HepG2 (cell line): ENCODE results near the gene SERPINF2. TPM values are rescaled to one million over a fixed set of nuclear protein-coding genes. Genes with fewer than 3 reads are reported as not detected.

Experiments
- AGO2 ChIP-seq: fragments of 200-400 bp; formaldehyde crosslinking; optimal IDR thresholded peaks from 2 replicates; pipeline ENCODE3; 2017; ENCODE audit warnings: mild to moderate bottlenecking, low read depth, low read length, moderate library complexity
- BCL6 ChIP-seq: IDR thresholded peaks from 2 replicates; pipeline ENCODE4 v1.6.1; 2016; ENCODE audit warnings: missing genetic modification reagents, missing compliant biosample characterization
- BORCS8-MEF2B ChIP-seq: sonication (generic); formaldehyde crosslinking; IDR thresholded peaks from 2 replicates; pipeline ENCODE4 v1.8.0; 2022; ENCODE audit warnings: mild to moderate bottlenecking, missing genetic modification reagents
- GABPB1 ChIP-seq: IDR thresholded peaks from 2 replicates; pipeline ENCODE4 v1.6.1; 2016; ENCODE audit warnings: mild to moderate bottlenecking, missing genetic modification reagents, moderate library complexity, missing compliant biosample characterization
- HIVEP1 ChIP-seq: sonication (generic); formaldehyde crosslinking; IDR thresholded peaks from 2 replicates; pipeline ENCODE4 v1.4.0; 2020; ENCODE audit warnings: mild to moderate bottlenecking, missing genetic modification reagents
- NCOA5 ChIP-seq: sonication (generic); formaldehyde crosslinking; IDR thresholded peaks from 2 replicates; pipeline ENCODE4 v1.4.0; 2020; ENCODE audit warnings: missing genetic modification reagents
- PHF8 ChIP-seq: sonication (generic); formaldehyde crosslinking; IDR thresholded peaks from 2 replicates; pipeline ENCODE4 v1.5.0; 2020; ENCODE audit warnings: missing genetic modification reagents
- RAD51 ChIP-seq: fragments of 450-650 bp; IDR thresholded peaks from 2 replicates; pipeline ENCODE4 v1.6.1; 2016; ENCODE audit warnings: borderline replicate concordance
- SIN3A ChIP-seq: IDR thresholded peaks from 2 replicates; pipeline ENCODE4 v1.6.1; 2011; ENCODE audit warnings: low read depth, mild to moderate bottlenecking, control low read depth, low read length, borderline replicate concordance
- SPEN ChIP-seq: sonication (generic); formaldehyde crosslinking; IDR thresholded peaks from 2 replicates; pipeline ENCODE4 v1.5.1; 2020; ENCODE audit warnings: low read depth, mild to moderate bottlenecking, missing genetic modification reagents
- WIZ ChIP-seq: sonication (generic); formaldehyde crosslinking; IDR thresholded peaks from 2 replicates; pipeline ENCODE4 v1.5.1; 2020; ENCODE audit warnings: mild to moderate bottlenecking, missing genetic modification reagents
- ZNF124 ChIP-seq: sonication (generic); formaldehyde crosslinking; IDR thresholded peaks from 2 replicates; pipeline ENCODE4 v1.4.0; 2020; ENCODE audit warnings: missing genetic modification reagents
- ZNF296 ChIP-seq: sonication (generic); formaldehyde crosslinking; conservative IDR thresholded peaks from 2 replicates; pipeline ENCODE4 v1.5.0; 2020; ENCODE audit warnings: mild to moderate bottlenecking, missing genetic modification reagents
- ZNF33B ChIP-seq: sonication (generic); formaldehyde crosslinking; IDR thresholded peaks from 2 replicates; pipeline ENCODE4 v1.5.1; 2020; ENCODE audit warnings: mild to moderate bottlenecking, missing genetic modification reagents
- ZNF589 ChIP-seq: sonication (generic); formaldehyde crosslinking; conservative IDR thresholded peaks from 2 replicates; pipeline ENCODE4 v1.8.0; 2022; ENCODE audit warnings: mild to moderate bottlenecking, moderate library complexity, missing genetic modification reagents
- polyA plus RNA-seq, 8 experiments: library from polyadenylated mRNA; depleted of rRNA in 3 of 8; stranded (reverse) in 7 of 8; unstranded in 1 of 8; fragments of >200 nt; fragmentation: Illumina TruSeq in 4 of 8; extraction: Trizol in 4 of 8; gene quantifications; 2 replicates each; pipeline versions ENCODE4 v1.2.1 to v1.2.3, GENCODE V29; 2011 to 2016; ENCODE audit warnings: low read depth in 4 of 8, missing spikeins in 1 of 8, mixed read lengths in 1 of 8; ENCODE audit not compliant: insufficient read depth in 1 of 8
- total RNA-seq, 5 experiments: library from RNA; depleted of rRNA; stranded (reverse); fragments of >200 nt; fragmentation: Illumina TruSeq; extraction: Trizol; gene quantifications; 2 replicates each; pipeline ENCODE4 v1.2.3, GENCODE V29; 2016; ENCODE audit warnings: low read depth in 1 of 5
- TF ChIP-seq, protein P1 (sequence below): IDR thresholded peaks from 2 replicates; pipeline ENCODE4 v1.6.1; 2012; ENCODE audit warnings: low read depth, low read length, improper control_type of control experiment
- TF ChIP-seq, protein P2 (sequence below): sonication (generic); formaldehyde crosslinking; IDR thresholded peaks from 2 replicates; pipeline ENCODE4 v1.4.0; 2020; ENCODE audit warnings: missing genetic modification reagents
- TF ChIP-seq, protein P3 (sequence below): sonication (generic); formaldehyde crosslinking; IDR thresholded peaks from 2 replicates; pipeline ENCODE4 v1.8.1; 2023; ENCODE audit warnings: mild to moderate bottlenecking, missing genetic modification reagents
- TF ChIP-seq, protein P4 (sequence below): sonication (generic); formaldehyde crosslinking; IDR thresholded peaks from 2 replicates; pipeline ENCODE4 v1.5.1; 2020; ENCODE audit warnings: missing genetic modification reagents, mild to moderate bottlenecking, borderline replicate concordance
- TF ChIP-seq, protein P5 (sequence below): sonication (generic); formaldehyde crosslinking; IDR thresholded peaks from 2 replicates; pipeline ENCODE4 v1.5.0; 2020; ENCODE audit warnings: mild to moderate bottlenecking, missing genetic modification reagents
- TF ChIP-seq, protein P6 (sequence below): IDR thresholded peaks from 2 replicates; pipeline ENCODE4 v1.6.1; 2016; ENCODE audit warnings: low read depth, borderline replicate concordance

Gene SERPINF2
- total and polyA plus RNA-seq, 2 of the 13 experiments (the other 11 are each of a cell fraction or from before 2014, with no cell fraction given) = 309 to 548 TPM

DNA sequence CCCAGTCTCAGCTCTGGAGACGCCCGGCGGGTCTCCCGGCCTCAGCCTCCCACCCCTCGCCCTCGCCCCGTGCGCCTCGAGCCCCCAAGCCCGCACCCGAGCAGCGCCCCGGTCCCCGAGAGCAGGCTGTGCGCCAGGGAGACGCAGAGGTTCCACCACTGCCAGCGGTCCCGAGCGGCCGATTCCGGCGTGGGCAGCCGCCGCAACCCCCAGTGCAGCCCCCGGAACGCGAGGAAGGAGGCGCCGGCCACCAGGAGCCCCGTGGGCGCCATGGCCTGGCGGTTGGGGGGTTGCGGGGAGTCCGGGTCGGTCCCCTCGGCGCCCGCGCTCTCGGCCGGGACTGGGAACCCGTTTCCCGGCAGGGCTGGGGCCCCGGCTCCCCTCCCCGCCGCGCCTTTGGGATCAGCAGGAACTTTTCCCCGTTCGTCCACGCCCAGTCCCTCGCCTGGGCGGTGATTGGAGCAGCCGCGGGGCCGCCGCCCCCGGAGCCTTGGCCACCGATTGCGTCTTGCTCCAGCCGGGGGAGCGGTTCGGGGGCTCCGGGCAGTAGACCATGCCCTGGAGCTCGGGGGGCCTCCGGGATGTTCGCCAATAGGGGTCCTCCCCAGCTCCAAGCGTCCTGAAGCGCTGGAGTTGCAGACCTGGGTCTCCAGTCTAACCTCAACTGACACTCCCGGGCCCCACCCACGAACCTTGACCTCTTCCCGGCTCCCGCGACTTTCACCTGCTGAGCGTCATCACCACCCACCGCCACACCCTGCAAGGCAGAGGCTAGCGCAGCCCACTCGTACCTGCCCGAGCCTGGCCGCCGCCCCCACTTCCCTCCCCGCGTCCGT is 32.5 kb upstream of the SERPINF2 start, which contains the start of gene TLCD2 (continued):
- TF ChIP-seq, protein P1, sequence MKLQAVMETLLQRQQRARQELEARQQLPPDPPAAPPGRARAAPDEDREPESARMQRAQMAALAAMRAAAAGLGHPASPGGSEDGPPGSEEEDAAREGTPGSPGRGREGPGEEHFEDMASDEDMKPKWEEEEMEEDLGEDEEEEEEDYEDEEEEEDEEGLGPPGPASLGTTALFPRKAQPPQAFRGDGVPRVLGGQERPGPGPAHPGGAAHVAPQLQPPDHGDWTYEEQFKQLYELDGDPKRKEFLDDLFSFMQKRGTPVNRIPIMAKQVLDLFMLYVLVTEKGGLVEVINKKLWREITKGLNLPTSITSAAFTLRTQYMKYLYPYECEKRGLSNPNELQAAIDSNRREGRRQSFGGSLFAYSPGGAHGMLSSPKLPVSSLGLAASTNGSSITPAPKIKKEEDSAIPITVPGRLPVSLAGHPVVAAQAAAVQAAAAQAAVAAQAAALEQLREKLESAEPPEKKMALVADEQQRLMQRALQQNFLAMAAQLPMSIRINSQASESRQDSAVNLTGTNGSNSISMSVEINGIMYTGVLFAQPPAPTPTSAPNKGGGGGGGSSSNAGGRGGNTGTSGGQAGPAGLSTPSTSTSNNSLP = no peak
- TF ChIP-seq ZNF589 (CRISPR knock-in tag) (0 out of 2 replicates have a peak, but pooled peaks have one; percentile 25), PHF8 (peak; percentile 36; the same call in 1 of the 2 replicates), ZNF296 (CRISPR knock-in tag) (no peak), ZNF33B (CRISPR knock-in tag) (no peak), BORCS8-MEF2B (CRISPR knock-in tag) (0 out of 2 replicates have a peak, but pooled peaks have one; percentile 28), BCL6 (peak; percentile 19; the same call in 1 of the 2 replicates), NCOA5 (CRISPR knock-in tag) (no peak), AGO2 (peak; percentile 98), RAD51 (no peak), WIZ (CRISPR knock-in tag) (no peak), SPEN (CRISPR knock-in tag) (no peak), ZNF124 (no peak), SIN3A (0 out of 2 replicates have a peak, but pooled peaks have one; percentile 10), GABPB1 (CRISPR knock-in tag) (peak; percentile 59; the same call in 1 of the 2 replicates), HIVEP1 (CRISPR knock-in tag) (0 out of 2 replicates have a peak, but pooled peaks have one; percentile 26)
- TF ChIP-seq, protein P2, sequence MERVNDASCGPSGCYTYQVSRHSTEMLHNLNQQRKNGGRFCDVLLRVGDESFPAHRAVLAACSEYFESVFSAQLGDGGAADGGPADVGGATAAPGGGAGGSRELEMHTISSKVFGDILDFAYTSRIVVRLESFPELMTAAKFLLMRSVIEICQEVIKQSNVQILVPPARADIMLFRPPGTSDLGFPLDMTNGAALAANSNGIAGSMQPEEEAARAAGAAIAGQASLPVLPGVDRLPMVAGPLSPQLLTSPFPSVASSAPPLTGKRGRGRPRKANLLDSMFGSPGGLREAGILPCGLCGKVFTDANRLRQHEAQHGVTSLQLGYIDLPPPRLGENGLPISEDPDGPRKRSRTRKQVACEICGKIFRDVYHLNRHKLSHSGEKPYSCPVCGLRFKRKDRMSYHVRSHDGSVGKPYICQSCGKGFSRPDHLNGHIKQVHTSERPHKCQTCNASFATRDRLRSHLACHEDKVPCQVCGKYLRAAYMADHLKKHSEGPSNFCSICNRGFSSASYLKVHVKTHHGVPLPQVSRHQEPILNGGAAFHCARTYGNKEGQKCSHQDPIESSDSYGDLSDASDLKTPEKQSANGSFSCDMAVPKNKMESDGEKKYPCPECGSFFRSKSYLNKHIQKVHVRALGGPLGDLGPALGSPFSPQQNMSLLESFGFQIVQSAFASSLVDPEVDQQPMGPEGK (CRISPR knock-in tag) = peak; percentile 71; the same call in 1 of the 2 replicates
- TF ChIP-seq, protein P3, sequence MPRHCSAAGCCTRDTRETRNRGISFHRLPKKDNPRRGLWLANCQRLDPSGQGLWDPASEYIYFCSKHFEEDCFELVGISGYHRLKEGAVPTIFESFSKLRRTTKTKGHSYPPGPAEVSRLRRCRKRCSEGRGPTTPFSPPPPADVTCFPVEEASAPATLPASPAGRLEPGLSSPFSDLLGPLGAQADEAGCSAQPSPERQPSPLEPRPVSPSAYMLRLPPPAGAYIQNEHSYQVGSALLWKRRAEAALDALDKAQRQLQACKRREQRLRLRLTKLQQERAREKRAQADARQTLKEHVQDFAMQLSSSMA (CRISPR knock-in tag) = no peak
- TF ChIP-seq, protein P4, sequence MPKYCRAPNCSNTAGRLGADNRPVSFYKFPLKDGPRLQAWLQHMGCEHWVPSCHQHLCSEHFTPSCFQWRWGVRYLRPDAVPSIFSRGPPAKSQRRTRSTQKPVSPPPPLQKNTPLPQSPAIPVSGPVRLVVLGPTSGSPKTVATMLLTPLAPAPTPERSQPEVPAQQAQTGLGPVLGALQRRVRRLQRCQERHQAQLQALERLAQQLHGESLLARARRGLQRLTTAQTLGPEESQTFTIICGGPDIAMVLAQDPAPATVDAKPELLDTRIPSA (CRISPR knock-in tag) = 0 out of 2 replicates have a peak, but pooled peaks have one; percentile 59
- TF ChIP-seq, protein P5, sequence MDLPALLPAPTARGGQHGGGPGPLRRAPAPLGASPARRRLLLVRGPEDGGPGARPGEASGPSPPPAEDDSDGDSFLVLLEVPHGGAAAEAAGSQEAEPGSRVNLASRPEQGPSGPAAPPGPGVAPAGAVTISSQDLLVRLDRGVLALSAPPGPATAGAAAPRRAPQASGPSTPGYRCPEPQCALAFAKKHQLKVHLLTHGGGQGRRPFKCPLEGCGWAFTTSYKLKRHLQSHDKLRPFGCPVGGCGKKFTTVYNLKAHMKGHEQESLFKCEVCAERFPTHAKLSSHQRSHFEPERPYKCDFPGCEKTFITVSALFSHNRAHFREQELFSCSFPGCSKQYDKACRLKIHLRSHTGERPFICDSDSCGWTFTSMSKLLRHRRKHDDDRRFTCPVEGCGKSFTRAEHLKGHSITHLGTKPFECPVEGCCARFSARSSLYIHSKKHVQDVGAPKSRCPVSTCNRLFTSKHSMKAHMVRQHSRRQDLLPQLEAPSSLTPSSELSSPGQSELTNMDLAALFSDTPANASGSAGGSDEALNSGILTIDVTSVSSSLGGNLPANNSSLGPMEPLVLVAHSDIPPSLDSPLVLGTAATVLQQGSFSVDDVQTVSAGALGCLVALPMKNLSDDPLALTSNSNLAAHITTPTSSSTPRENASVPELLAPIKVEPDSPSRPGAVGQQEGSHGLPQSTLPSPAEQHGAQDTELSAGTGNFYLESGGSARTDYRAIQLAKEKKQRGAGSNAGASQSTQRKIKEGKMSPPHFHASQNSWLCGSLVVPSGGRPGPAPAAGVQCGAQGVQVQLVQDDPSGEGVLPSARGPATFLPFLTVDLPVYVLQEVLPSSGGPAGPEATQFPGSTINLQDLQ (CRISPR knock-in tag) = no peak
- TF ChIP-seq, protein P6, sequence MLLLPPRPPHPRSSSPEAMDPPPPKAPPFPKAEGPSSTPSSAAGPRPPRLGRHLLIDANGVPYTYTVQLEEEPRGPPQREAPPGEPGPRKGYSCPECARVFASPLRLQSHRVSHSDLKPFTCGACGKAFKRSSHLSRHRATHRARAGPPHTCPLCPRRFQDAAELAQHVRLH (CRISPR knock-in tag) = peak; percentile 30; the same call in 1 of the 2 replicates
